Heart right ventricle (tissue), 16 donors: Measurements from ENCODE around the gene PTCRA. TPM values are rescaled to one million over a fixed set of nuclear protein-coding genes. Genes with fewer than 3 reads are reported as not detected.

ENCODE experiments used
- ATAC-seq, 8 donors: fragments of 200-7000 bp; cut with Tn5 transposase; one replicate each; pipeline ENCODE4 v1.9.1; 2020; ENCODE audit warnings: mild to moderate bottlenecking in 8 of 8, moderate library complexity in 8 of 8, moderate number of reproducible peaks in 1 of 8
- DNase-seq, 2 donors: peaks; one replicate each; pipeline ENCODE4 v3.0.0-alpha.2; 2020
- H3K27ac ChIP-seq, 10 donors: fragments of 200-600 bp; sonication (generic) in 2 of 10; one replicate each; pipeline versions ENCODE4 v1.5.0 to v1.8.0; 2020 to 2022; ENCODE audit warnings: mild to moderate bottlenecking in 3 of 10
- H3K27me3 ChIP-seq, 7 donors: fragments of 200-600 bp; one replicate each; pipeline ENCODE4 v1.8.0; 2021 to 2022; ENCODE audit warnings: mild to moderate bottlenecking in 2 of 7
- H3K36me3 ChIP-seq, 9 donors: fragments of 200-600 bp; sonication (generic) in 1 of 9; one replicate each; pipeline versions ENCODE4 v1.5.0 to v1.8.0; 2020 to 2022; ENCODE audit warnings: mild to moderate bottlenecking in 2 of 9
- H3K4me1 ChIP-seq, 9 donors: fragments of 200-600 bp; sonication (generic) in 1 of 9; one replicate each; pipeline versions ENCODE4 v1.5.0 to v1.8.0; 2020 to 2022; ENCODE audit warnings: mild to moderate bottlenecking in 4 of 9
- H3K4me3 ChIP-seq, 10 donors: fragments of 200-600 bp; sonication (generic) in 2 of 10; one replicate each; pipeline versions ENCODE4 v1.5.0 to v1.8.0; 2020 to 2022; ENCODE audit warnings: mild to moderate bottlenecking in 7 of 10, moderate library complexity in 2 of 10
- H3K9me3 ChIP-seq, 11 donors: fragments of 200-600 bp in 10 of 11; sonication (generic) in 2 of 11; one replicate each; pipeline versions ENCODE4 v1.5.0 to v1.8.0; 2013 to 2022; ENCODE audit warnings: mild to moderate bottlenecking in 2 of 11, control low read depth in 1 of 11, moderate library complexity in 1 of 11
- CTCF ChIP-seq, 9 donors: fragments of 200-600 bp; sonication (generic) in 2 of 9; IDR thresholded peaks; one replicate each; pipeline versions ENCODE4 v1.5.0 to v1.8.0; 2021 to 2022; ENCODE audit warnings: antibody characterized with exemption in 9 of 9, mild to moderate bottlenecking in 5 of 9, moderate library complexity in 1 of 9
- WGBS, 2 donors: extraction: QIAGEN DNeasy Blood & Tissue Kit; methylation state at CpG; one replicate each; pipeline ENCODE4 v1.1.7; 2013; ENCODE audit warnings: inconsistent platforms in 1 of 2; 5-methylcytosine and 5-hydroxymethylcytosine counted together
- intact Hi-C, 10 donors: fragments of 100-400 bp; cut with DNase I; formaldehyde crosslinking; loops; one replicate each; pipeline versions ENCODE4 v1.11.1 to v1.14.2; 2022
- polyA plus RNA-seq, 2 donors: library from polyadenylated mRNA; stranded (reverse); fragments of 200-250 nt; gene quantifications; one replicate each; pipeline ENCODE4 v1.2.3, GENCODE V29; 2013
- total RNA-seq, 10 donors: library from RNA; stranded (reverse); fragmentation: NEBNext Ultra II Directional in 3 of 10; extraction: Animal tissue kit (Norgen Biotek cat#: 25700) in 3 of 10; gene quantifications; one replicate each; pipeline versions ENCODE4 v1.2.1 to v1.2.4, GENCODE V29; 2021 to 2023
- donor health status: Arrhythmogenic right ventricular cardiomyopathy.
- donor health status: ischemic (EF 13 %, LVEDD 7.1; RV severe dilation, severe dysfunction).
- donor health status: healthy with polysubstance abuse.
- donor health status: DM: no; HTN: yes; CAD: no.
- donor health status: DM: no; HTN: no; CAD: no.
- donor health status: ischemic (EF 25% LVEDD 6.9; RV normal size, moderate dysfunction).
- donor health status: ischemic (EF 25% LVEDD 5.7; RV mildly dilated, moderate dysfunction).
- donor health status: healthy.
- donor health status: DM: yes; HTN: yes; CAD: no.
- donor health status: Ischemic cardiomyopathy.
- donor health status: ischemic (EF 35%, LVEDD 5.7; RV mildly dilated, moderate dysfunction).
- donor health status: nonischemic (EF 11% LVEDD 7.7; RV severe dilation, severe dysfunction).
- donor health status: DM: yes; HTN: yes; CAD: no.
- donor health status: PGD.
- donor health status: ischemic (EF 29% LVEDD 5.4; RV normal size, mild dysfunction).
- donor health status: nonischemic (EF 23%, LVEDD 6.1; RV moderate dilation, normal function).

PTCRA gene
- total and polyA plus RNA-seq, 12 donors: 0.09 TPM; not detected in 11

GRCh38 chr6:42963855-42964605 lies 48.2 kb downstream of the PTCRA start:
- Histone ChIP-seq H3K9me3 (no peaks in the 10 kb centered on the region), H3K27ac (no peak overlapping the region), H3K27me3 (peaks cover 0 to 16% (median 0%) of the 10 kb centered on the region in 7 donors), H3K36me3 (peaks cover 0 to 71% (median 24%) of the 10 kb centered on the region in 9 donors), H3K4me3 (no peak overlapping the region), H3K4me1 (peaks cover 0 to 18% (median 16%) of the 10 kb centered on the region in 9 donors)
- ATAC-seq: no peak
- 84 to 88% methylated on average over 9 of the region's 9 CpGs for WGBS, 2 donors
- DNase-seq: no peak
- peak in 2 of 9 donors; percentile 18 to 22 for TF ChIP-seq CTCF (IDR thresholded peaks at IDR 0.05)
- intact Hi-C loops: no loop called here

- no peak for ATAC-seq
- no peaks in the 10 kb centered on the region for H3K27me3 ChIP-seq
- no peak for DNase-seq
- peaks cover 0 to 9% (median 4%) of the 10 kb centered on the region in 9 donors for H3K4me1 ChIP-seq
- no peak overlapping the region for H3K27ac ChIP-seq
- 75 to 82% methylated on average over 7 of the region's 7 CpGs for WGBS, 2 donors
- no peak for TF ChIP-seq CTCF (IDR thresholded peaks at IDR 0.05)
- no peak overlapping the region for H3K4me3 ChIP-seq
- H3K36me3 ChIP-seq: peaks cover 0 to 87% (median 31%) of the 10 kb centered on the region in 9 donors
- no peaks in the 10 kb centered on the region for H3K9me3 ChIP-seq
- intact Hi-C loops: no loop called here
Measured at GRCh38 chr6:42966571-42966970, 50.7 kb downstream of the PTCRA start.

GRCh38 chr6:42967228-42967627 lies 51.4 kb downstream of the PTCRA start:
- Histone ChIP-seq H3K4me1 (peaks cover 0 to 12% (median 4%) of the 10 kb centered on the region in 9 donors), H3K27ac (no peak overlapping the region), H3K27me3 (no peaks in the 10 kb centered on the region), H3K4me3 (no peak overlapping the region), H3K9me3 (no peaks in the 10 kb centered on the region), H3K36me3 (peaks cover 0 to 85% (median 31%) of the 10 kb centered on the region in 9 donors)
- TF ChIP-seq CTCF (IDR thresholded peaks at IDR 0.05): no peak
- ATAC-seq: no peak
- no peak for DNase-seq
- 93 to 96% methylated on average over 11 of the region's 11 CpGs for WGBS, 2 donors
- intact Hi-C loops: no loop called here

GRCh38 chr6:42968126-42968701 lies 52.4 kb downstream of the PTCRA start:
- Histone ChIP-seq H3K27ac (no peak overlapping the region), H3K4me3 (no peak overlapping the region), H3K9me3 (no peaks in the 10 kb centered on the region), H3K4me1 (peaks cover 0 to 12% (median 4%) of the 10 kb centered on the region in 9 donors), H3K27me3 (no peaks in the 10 kb centered on the region), H3K36me3 (peaks cover 0 to 80% (median 31%) of the 10 kb centered on the region in 9 donors)
- intact Hi-C loops: no loop called here
- WGBS, 2 donors: 93 to 95% methylated on average over 11 to 12 of the region's 12 CpGs
- TF ChIP-seq CTCF (IDR thresholded peaks at IDR 0.05): no peak
- ATAC-seq (no peak), DNase-seq (no peak)
